Raji (cell line): Measurements from ENCODE around the gene GRIA1.

ENCODE experiments used
- POLR2A ChIP-seq: IDR thresholded peaks from 2 replicates; pipeline ENCODE4 v1.6.1; 2011; ENCODE audit warnings: low read depth, low read length, control low read depth; ENCODE audit not compliant: insufficient read depth

The GRIA1 gene

GRCh38 chr5:153816870-153817269, 326.4 kb downstream of the GRIA1 start:
- TF ChIP-seq POLR2A: no peak

DNA sequence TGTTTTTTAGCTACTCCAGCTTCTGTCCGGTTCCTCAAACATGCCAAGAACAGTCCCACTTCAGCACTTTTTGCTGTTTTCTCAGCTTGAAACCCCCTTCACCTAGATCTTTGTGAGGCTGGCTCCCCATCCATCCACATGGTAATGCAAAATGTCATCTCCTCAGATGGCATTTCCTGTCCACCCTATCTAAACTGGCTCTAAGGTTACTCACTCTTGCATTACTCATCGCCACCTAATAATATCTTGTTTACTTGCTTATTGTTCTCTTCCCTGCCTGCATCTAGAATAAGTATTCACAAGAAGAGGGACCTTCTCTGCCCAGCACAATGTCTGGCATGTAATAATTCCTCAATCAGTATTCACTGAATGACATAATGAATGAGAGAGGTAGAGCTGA, 328.2 kb downstream of the GRIA1 start:
- TF ChIP-seq POLR2A: no peak

DNA sequence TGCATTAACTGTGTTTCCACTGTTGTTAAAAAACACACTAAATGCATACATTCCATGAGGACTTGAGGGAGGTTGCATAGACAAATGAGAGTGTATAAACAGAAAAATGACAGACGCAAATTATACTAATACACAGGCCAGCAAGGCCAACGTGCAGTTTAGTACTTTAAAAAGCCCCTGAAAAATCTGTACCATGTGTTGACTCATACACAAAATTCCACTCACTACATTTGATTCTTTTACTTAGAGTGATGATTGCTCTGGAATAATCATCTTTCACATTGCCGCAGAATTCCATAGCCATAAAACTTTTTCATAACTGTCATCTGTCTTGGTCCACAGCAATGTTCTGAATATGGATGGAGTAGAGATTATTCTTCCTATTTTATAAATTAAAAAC, 332.6 kb downstream of the GRIA1 start:
- TF ChIP-seq POLR2A: no peak

DNA sequence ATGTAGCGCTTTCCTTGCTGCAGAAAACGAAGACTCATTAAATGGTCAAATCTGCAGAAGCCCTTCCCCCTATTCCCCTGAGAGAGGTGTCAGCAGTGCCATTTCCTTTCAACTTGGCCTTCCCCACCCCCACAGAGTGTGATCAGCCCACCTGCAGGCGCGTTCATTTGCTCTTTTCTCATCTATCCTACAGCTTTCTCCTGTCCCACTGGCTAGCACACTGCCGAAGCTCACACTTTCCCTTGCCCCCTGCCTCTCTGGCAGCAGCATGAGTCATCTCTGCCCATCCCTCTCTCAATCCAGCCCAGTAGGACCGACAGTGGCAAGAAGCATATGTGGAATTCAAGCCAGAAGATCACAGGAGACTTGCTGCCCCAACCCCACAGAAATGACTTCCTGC, 334.4 kb downstream of the GRIA1 start:
- no peak for TF ChIP-seq POLR2A

DNA sequence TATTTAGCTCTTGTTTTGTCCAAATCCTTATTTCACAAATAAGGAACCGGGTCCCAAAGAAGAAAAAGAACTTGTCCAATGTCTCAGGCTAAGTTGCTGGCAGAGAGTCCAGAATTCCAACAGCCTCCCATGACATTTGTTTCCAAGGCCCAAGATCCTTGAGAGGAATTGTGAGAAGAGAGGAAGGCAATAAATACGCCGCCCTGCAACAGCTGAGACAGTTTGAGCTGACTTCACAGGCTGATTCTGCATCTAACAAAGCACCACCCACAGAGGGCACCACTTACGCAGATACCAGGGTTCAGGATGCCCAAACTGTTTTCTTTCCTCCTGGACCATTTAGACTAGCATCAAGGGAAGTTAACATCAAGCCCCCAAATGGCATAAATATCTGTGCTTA, 336.9 kb downstream of the GRIA1 start:
- TF ChIP-seq POLR2A: no peak

- no peak for TF ChIP-seq POLR2A
Observed at GRCh38 chr5:153829510-153830065, 339.1 kb downstream of the GRIA1 start.

DNA sequence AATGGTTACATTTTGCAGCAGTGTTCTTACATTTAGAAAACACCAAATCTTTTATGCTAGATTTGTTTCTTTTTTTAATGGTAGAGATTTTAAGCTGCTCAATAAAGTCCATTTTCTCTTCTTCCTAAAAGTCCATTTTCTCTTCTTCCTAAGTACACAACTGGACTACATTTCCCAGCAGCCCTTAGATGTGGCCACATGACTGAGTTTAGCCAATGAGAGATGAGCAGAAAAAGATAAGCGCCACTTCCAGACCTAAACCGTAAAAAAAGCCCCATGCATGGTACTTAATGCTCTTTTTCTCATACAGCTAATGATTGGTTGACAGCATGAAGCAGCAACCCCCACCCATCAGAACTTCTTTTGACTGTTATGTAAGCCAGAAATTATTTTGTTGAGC, 341.5 kb downstream of the GRIA1 start:
- TF ChIP-seq POLR2A: no peak

GRCh38 chr5:153835891-153836515, 345.5 kb downstream of the GRIA1 start:
- no peak for TF ChIP-seq POLR2A

DNA sequence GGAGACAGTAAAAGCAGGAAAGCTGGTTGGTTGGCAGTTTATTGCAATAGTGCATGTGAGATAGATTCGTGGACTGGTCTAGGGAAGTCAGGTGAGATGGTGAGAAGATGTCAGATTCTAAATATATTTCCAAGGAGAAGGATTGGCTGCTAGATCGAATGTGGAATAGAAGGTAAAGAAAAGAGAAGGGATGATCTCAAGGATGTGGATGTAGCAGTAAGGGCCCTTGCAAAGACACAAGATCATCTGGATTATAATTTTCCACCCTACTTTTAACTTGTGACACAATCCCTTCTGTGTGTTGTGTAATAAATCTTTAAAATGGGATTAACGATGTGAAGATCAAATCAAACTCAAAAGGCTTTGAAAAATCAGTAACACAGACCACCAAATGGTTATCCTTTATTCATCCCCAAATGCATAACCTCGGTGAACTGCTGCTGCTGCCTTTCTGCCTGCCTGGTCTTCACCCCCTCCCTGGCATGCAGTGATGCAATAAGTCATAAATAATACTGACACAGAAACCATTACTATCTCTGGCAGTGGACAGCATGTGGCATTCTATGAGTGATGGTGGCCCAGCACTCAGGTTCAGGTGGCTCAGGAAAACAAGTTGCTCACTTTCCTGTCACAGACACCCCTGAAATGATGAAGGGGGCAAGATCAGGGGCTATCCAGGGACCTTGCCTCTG, 369.9 kb downstream of the GRIA1 start:
- no peak for TF ChIP-seq POLR2A
